Measurements from ENCODE around the gene LPAR1. TPM values are rescaled to one million over a fixed set of nuclear protein-coding genes. Genes with fewer than 3 reads are reported as not detected.

The LPAR1 gene
- total RNA-seq, 1 donor from 2014 or later = 0.56 TPM

GRCh38 chr9:110933350-110934001 is 104.8 kb downstream of the LPAR1 start:
- H3K9me3 Mint-ChIP-seq (ENCODE audit: unreplicated experiment) = peaks cover 2% of the 10 kb centered on the region
- H3K4me1 Mint-ChIP-seq (ENCODE audit: low read depth, unreplicated experiment) = no peaks in the 10 kb centered on the region
- TF ChIP-seq CTCF (IDR thresholded peaks at IDR 0.05; ENCODE audit: partially characterized antibody, unreplicated experiment) = no peak
- H3K4me3 Mint-ChIP-seq (ENCODE audit: unreplicated experiment) = no peak overlapping the region
- H3K27me3 Mint-ChIP-seq (ENCODE audit: unreplicated experiment) = no peaks in the 10 kb centered on the region
- no peak overlapping the region for H3K27ac Mint-ChIP-seq (ENCODE audit: unreplicated experiment)
- no peaks in the 10 kb centered on the region for H3K36me3 Mint-ChIP-seq (ENCODE audit: unreplicated experiment)
- no peak for DNase-seq

- Mint-ChIP-seq H3K9me3 (ENCODE audit: unreplicated experiment) (peaks cover 2% of the 10 kb centered on the region), H3K4me1 (ENCODE audit: low read depth, unreplicated experiment) (no peaks in the 10 kb centered on the region), H3K36me3 (ENCODE audit: unreplicated experiment) (no peaks in the 10 kb centered on the region), H3K4me3 (ENCODE audit: unreplicated experiment) (no peak overlapping the region), H3K27me3 (ENCODE audit: unreplicated experiment) (no peaks in the 10 kb centered on the region), H3K27ac (ENCODE audit: unreplicated experiment) (no peak overlapping the region)
- DNase-seq = no peak
- no peak for TF ChIP-seq CTCF (IDR thresholded peaks at IDR 0.05; ENCODE audit: partially characterized antibody, unreplicated experiment)
These were observed 105.4 kb downstream of the LPAR1 start for GRCh38 chr9:110932863-110933262.

- no peak overlapping the region for H3K4me3 Mint-ChIP-seq (ENCODE audit: unreplicated experiment)
- peaks cover 2% of the 10 kb centered on the region for H3K9me3 Mint-ChIP-seq (ENCODE audit: unreplicated experiment)
- H3K36me3 Mint-ChIP-seq (ENCODE audit: unreplicated experiment) = no peaks in the 10 kb centered on the region
- H3K27ac Mint-ChIP-seq (ENCODE audit: unreplicated experiment) = no peak overlapping the region
- no peaks in the 10 kb centered on the region for H3K4me1 Mint-ChIP-seq (ENCODE audit: low read depth, unreplicated experiment)
- no peaks in the 10 kb centered on the region for H3K27me3 Mint-ChIP-seq (ENCODE audit: unreplicated experiment)
- DNase-seq = no peak
- TF ChIP-seq CTCF (IDR thresholded peaks at IDR 0.05; ENCODE audit: partially characterized antibody, unreplicated experiment) = no peak
These were observed 109.7 kb downstream of the LPAR1 start for GRCh38 chr9:110928599-110928998.

- no peak for DNase-seq
- Mint-ChIP-seq H3K36me3 (ENCODE audit: unreplicated experiment) (no peaks in the 10 kb centered on the region), H3K27ac (ENCODE audit: unreplicated experiment) (no peak overlapping the region), H3K4me1 (ENCODE audit: low read depth, unreplicated experiment) (no peaks in the 10 kb centered on the region), H3K4me3 (ENCODE audit: unreplicated experiment) (no peak overlapping the region), H3K9me3 (ENCODE audit: unreplicated experiment) (peaks cover 2% of the 10 kb centered on the region), H3K27me3 (ENCODE audit: unreplicated experiment) (no peaks in the 10 kb centered on the region)
- no peak for TF ChIP-seq CTCF (IDR thresholded peaks at IDR 0.05; ENCODE audit: partially characterized antibody, unreplicated experiment)
These were observed 111.3 kb downstream of the LPAR1 start for GRCh38 chr9:110926828-110927487.

- Mint-ChIP-seq H3K27ac (ENCODE audit: unreplicated experiment) (no peak overlapping the region), H3K27me3 (ENCODE audit: unreplicated experiment) (no peaks in the 10 kb centered on the region), H3K9me3 (ENCODE audit: unreplicated experiment) (peaks cover 2% of the 10 kb centered on the region), H3K4me1 (ENCODE audit: low read depth, unreplicated experiment) (no peaks in the 10 kb centered on the region), H3K36me3 (ENCODE audit: unreplicated experiment) (no peaks in the 10 kb centered on the region), H3K4me3 (ENCODE audit: unreplicated experiment) (no peak overlapping the region)
- DNase-seq = no peak
- no peak for TF ChIP-seq CTCF (IDR thresholded peaks at IDR 0.05; ENCODE audit: partially characterized antibody, unreplicated experiment)
These were observed 114.7 kb downstream of the LPAR1 start for GRCh38 chr9:110923601-110924000.
